ENCODE data around the gene C10orf62.

C10orf62 gene

GRCh38 chr10:97584060-97584797 lies 5.3 kb upstream of the C10orf62 start, which contains the start of gene HOGA1:
HOGA1 (plus strand) TSS chr10:97584389; CDS start chr10:97584704, 315 bp downstream.
- DNase-seq = peak in 57 of 58 donors; percentile 15 to 98 (median 87)

GRCh38 chr10:97584798-97585438 lies 4.6 kb upstream of the C10orf62 start:
- DNase-seq = no peak

GRCh38 chr10:97585439-97585811 lies 4.1 kb upstream of the C10orf62 start:
- no peak for DNase-seq

GRCh38 chr10:97587183-97587582 lies 2.3 kb upstream of the C10orf62 start:
- DNase-seq = no peak

- DNase-seq = no peak
These were observed 694 bp downstream of the C10orf62 start for GRCh38 chr10:97590082-97590747.

- no peak for DNase-seq
These were observed 1.4 kb downstream of the C10orf62 start for GRCh38 chr10:97590748-97591495.

- DNase-seq = no peak
These were observed 3.9 kb downstream of the C10orf62 start for GRCh38 chr10:97593421-97593820.

- DNase-seq = peak in 4 of 58 donors; percentile 7 to 43 (median 13)
These were observed 6.9 kb downstream of the C10orf62 start for GRCh38 chr10:97596101-97597082.

- DNase-seq = no peak
These were observed 8.3 kb downstream of the C10orf62 start for GRCh38 chr10:97597778-97598177.

GRCh38 chr10:97598407-97599271 lies 9.1 kb downstream of the C10orf62 start:
- DNase-seq = no peak

- DNase-seq = no peak
These were observed 9.7 kb downstream of the C10orf62 start for GRCh38 chr10:97599272-97599619.

- DNase-seq = no peak
These were observed 11.1 kb downstream of the C10orf62 start for GRCh38 chr10:97600616-97601015.

GRCh38 chr10:97601268-97602215 lies 12.0 kb downstream of the C10orf62 start:
- peak in 36 of 58 donors; percentile 1 to 70 (median 32) for DNase-seq

GRCh38 chr10:97607095-97607636 lies 17.6 kb downstream of the C10orf62 start:
- peak in 30 of 58 donors; percentile 2 to 63 (median 21) for DNase-seq

- no peak for DNase-seq
These were observed 19.6 kb downstream of the C10orf62 start for GRCh38 chr10:97608991-97609561.

GRCh38 chr10:97611473-97611872 lies 22.0 kb downstream of the C10orf62 start:
- no peak for DNase-seq

GRCh38 chr10:97612386-97612785 lies 22.9 kb downstream of the C10orf62 start:
- DNase-seq = no peak
